ENCODE results near the gene CDH19.

CDH19 gene

GRCh38 chr18:66603941-66604627 lies at the start of gene CDH19:
TSS of gene CDH19 (minus strand) at chr18:66604090. CDS start at chr18:66572204, 31,886 bp downstream.
- no peak for DNase-seq

GRCh38 chr18:66647671-66648070 lies 43.8 kb upstream of the CDH19 start:
- DNase-seq: no peak

GRCh38 chr18:66646609-66647008 lies 42.7 kb upstream of the CDH19 start:
- DNase-seq: no peak

DNA sequence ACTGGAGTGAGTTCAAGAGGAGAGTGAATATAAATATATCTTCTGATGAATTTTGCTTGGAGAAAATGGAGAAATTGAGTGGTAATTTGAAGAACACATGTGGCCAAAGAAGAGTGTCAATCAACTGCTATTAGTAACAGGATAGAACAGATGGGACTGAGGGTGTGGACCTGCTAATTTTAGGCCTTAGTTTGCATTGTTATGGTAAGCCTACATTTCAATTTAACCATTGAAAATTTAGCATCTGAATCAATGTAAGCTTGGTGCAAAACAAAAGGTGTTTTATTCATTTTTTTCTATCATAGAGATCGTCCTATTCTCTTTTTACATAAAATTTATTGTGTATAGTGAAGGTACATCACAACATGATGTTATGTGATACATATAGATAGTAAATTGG lies 42.1 kb upstream of the CDH19 start:
- DNase-seq: no peak

- no peak for DNase-seq
These were observed 37.2 kb upstream of the CDH19 start for GRCh38 chr18:66641056-66641455.

DNA sequence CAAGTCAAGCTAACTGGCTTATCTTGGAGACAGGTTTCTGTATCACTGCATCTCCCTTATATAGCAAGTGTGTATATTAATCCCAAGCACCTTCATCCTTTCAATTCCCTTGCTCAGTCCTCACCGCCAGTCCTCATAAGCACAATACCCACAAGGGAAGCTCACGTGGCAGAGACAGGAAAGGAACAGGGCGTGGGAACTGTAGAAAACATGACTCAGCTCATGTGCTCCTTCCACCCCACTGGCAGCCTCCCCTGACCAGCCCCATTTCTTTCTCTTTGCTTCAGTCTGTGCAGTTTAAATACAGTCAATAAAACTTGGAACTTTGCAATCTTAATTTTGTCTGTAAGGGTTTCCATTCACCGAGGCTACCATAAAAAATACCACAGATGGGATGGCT lies 36.5 kb upstream of the CDH19 start:
- DNase-seq: no peak

- no peak for DNase-seq
These were observed 35.2 kb upstream of the CDH19 start for GRCh38 chr18:66638856-66639629.

DNA sequence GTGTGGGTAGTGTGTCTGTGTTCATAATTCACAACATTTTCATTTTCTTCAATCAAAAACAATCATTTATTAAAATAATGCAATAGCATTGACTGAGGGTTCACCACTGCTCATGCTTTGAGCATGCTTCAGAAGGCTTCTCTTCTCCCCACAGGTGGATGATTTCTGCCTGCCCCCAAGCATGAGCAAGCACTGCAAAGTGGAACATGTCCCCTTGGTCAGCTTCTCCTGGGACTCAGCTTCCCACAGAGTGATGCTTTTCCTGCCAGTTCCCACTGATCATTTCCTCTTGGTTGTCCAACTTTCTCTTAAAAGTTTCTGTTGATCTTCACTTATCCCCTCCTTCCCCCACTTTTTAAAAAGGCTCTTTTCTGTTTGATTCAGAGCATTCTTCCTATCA lies 31.5 kb upstream of the CDH19 start:
- no peak for DNase-seq

DNA sequence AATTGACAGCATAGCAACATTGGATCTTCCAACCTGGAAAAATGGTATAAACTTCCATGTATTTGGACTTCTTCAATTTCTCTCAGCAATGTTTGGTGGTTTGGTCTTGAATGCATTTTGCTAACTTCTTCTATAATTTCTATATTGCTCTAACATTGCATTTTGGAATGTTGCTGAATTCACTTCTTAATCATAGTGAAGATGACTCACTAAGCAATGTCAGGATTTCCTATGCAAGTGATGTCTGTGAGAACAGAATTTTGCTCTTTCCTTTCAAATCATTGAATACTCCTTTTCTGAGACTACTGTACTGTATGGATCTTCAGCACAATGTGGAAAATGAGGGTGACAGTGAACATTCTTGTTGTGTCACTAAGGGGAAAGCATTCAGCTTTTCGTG lies 28.9 kb upstream of the CDH19 start:
- no peak for DNase-seq

- DNase-seq: no peak
These were observed 26.9 kb upstream of the CDH19 start for GRCh38 chr18:66630831-66631230.

- no peak for DNase-seq
These were observed 19.9 kb upstream of the CDH19 start for GRCh38 chr18:66623821-66624220.

GRCh38 chr18:66621816-66622576 lies 18.1 kb upstream of the CDH19 start:
- DNase-seq: no peak

DNA sequence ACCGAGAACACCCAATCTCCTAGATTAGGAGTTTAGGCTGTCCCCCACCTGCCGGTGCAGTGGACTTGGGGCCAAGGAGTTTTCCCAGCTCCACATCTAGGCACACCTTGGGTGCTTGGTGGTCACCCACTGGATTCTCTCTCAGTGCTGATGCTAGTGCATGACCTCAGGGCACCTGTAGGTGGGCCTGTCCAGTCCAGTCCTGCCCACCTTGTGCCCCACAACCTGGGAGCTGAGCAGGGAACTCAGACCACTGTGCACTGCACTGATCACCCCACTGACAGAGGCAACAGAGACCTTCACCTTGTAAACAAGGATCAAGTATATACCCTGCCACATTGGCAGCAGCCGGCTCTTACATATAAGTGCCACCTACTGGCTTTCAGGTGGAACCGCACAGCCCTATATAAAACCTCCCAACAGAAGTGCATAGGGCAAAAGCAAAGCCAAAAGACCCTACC lies 12.7 kb upstream of the CDH19 start:
- no peak for DNase-seq

- no peak for DNase-seq
These were observed 11.3 kb upstream of the CDH19 start for GRCh38 chr18:66615176-66615575.

DNA sequence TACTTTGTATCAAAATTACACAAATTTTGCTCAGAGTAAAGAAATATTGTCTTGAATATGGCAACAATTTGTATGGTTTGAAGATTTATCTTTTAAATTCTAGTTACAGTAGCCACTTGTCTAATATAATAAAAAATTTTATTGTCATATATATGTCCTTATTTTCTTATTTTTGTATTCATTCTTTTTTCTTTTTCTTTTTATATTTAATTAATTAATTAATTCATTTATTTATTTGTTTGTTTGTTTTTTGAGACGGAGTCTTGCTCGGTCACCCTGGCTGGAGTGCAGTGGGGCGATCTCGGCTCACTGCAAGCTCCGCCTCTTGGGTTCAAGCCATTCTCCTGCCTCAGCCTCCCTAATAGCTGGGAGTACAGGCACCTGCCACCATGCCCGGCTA lies 3.7 kb upstream of the CDH19 start:
- no peak for DNase-seq

DNA sequence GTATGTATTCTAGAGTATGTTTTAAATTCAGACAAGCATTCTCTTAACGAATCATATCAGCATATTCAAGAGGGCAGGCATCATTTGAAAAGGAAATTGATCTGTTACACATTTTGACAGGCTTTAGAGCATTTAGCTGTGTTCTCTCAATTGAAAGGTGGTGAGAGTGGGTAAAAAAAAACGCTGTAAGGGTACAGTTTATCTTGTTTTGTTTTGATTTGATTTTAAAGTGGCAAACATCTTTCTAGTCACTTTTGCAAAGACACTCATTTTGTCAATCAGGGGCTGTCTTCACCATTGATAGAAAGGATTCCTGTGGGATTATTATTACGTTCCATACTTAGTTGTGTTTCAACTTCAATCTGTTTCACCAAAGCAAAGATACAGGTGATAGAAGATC lies 2.2 kb downstream of the CDH19 start:
- DNase-seq: no peak

DNA sequence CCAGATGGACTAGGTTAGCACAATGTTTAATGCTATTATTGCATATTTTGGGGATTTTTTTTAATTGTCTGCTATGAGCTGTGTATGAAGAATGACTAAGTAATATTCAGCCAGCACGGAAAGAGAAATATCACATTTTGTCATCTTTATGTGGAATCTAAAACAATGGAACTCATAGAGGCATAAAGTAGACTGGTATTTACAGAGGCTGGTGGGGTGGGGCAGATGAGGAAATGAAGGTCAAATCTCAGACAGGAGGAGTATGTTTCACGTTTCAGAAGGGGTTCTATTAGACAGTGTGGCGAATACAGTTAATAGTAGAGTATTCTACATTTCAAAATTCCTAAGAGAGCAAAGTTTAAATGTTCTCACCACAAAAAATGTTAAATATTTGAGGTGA lies 4.7 kb downstream of the CDH19 start:
- DNase-seq: no peak

DNA sequence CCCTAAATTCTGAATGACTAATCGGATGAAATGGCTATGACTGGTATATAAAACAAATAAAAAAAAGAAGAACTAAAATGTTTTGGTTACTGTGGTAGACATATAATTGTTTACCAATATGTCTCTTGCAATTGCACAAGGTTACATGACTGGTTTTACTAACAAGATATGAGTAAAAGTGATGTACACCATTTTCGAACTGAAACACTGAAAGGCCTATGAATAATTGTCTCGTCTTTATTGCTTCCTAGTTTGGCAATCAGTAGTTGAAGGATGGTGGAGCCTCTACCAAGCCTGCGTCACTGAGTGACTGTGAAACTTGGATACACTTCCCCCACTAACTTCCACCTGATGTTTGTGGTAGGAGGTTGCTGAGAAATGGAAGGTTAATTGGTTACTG lies 16.5 kb downstream of the CDH19 start:
- DNase-seq: no peak

- DNase-seq: no peak
These were observed 21.7 kb downstream of the CDH19 start for GRCh38 chr18:66582211-66582610.

GRCh38 chr18:66575263-66575662 lies 28.6 kb downstream of the CDH19 start:
- no peak for DNase-seq

GRCh38 chr18:66571845-66572244 lies 32.0 kb downstream of the CDH19 start:
- DNase-seq: no peak

- no peak for DNase-seq
These were observed 37.3 kb downstream of the CDH19 start for GRCh38 chr18:66566616-66567015.

DNA sequence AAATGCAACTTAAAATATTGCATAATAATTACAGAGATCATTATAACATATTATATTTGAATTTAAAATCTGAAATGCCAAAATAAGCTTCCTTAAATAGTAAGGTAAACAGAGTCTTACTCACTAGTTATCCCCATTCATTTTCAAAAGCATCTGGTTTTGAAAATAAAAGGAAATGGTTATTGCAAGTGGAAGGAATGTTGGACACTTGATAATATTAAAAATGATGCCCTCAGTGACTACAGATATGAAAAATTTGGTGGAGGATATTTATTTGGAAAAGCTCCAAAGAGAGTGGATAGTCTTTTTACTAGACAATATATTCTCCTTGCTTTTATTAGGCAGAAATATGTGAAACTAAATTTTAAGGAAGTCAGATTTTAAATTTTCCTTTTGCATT lies 39.7 kb downstream of the CDH19 start:
- no peak for DNase-seq

DNA sequence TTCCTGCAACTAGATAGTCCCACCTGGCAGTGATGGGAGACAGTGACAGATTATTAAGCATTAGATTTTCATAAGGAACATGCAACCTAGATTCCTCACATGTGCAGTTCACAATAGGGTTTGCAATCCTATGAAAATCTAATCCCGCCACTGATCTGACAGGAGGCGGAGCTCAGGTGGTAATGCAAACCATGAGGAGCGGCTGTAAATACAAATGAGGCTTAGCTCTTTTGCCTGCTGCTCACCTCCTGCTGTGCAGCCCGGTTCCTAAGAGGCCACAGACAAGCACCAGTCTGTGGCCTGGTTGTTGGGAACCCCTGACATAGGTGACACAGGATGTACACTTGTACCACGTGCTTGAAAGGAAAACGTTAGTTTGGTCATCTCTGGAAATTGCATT lies 41.6 kb downstream of the CDH19 start:
- no peak for DNase-seq
